Measurements from ENCODE around the gene TMEM121.

TMEM121 gene

GRCh38 chr14:105519946-105520698 is 6.3 kb upstream of the TMEM121 start:
- no peaks in the 10 kb centered on the region for H3K4me1 ChIP-seq
- intact Hi-C loops (cut with DNase I; ENCODE audit: low total_unique reads) = no loop called here
- no peak overlapping the region for H3K4me3 ChIP-seq
- no peak overlapping the region for H3K27ac ChIP-seq
- TF ChIP-seq, protein P1, sequence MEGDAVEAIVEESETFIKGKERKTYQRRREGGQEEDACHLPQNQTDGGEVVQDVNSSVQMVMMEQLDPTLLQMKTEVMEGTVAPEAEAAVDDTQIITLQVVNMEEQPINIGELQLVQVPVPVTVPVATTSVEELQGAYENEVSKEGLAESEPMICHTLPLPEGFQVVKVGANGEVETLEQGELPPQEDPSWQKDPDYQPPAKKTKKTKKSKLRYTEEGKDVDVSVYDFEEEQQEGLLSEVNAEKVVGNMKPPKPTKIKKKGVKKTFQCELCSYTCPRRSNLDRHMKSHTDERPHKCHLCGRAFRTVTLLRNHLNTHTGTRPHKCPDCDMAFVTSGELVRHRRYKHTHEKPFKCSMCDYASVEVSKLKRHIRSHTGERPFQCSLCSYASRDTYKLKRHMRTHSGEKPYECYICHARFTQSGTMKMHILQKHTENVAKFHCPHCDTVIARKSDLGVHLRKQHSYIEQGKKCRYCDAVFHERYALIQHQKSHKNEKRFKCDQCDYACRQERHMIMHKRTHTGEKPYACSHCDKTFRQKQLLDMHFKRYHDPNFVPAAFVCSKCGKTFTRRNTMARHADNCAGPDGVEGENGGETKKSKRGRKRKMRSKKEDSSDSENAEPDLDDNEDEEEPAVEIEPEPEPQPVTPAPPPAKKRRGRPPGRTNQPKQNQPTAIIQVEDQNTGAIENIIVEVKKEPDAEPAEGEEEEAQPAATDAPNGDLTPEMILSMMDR (IDR thresholded peaks at IDR 0.05) = no peak
- no peak for DNase-seq
- peaks cover 0 to 18% of the 10 kb centered on the region in 2 donors for H3K27me3 ChIP-seq
- no peaks in the 10 kb centered on the region for H3K36me3 ChIP-seq
- H3K9me3 ChIP-seq = no peaks in the 10 kb centered on the region

GRCh38 chr14:105525326-105525725 is 1.1 kb upstream of the TMEM121 start:
- Histone ChIP-seq H3K27ac (no peak overlapping the region), H3K36me3 (peaks cover 0 to 8% (median 4%) of the 10 kb centered on the region in 3 donors), H3K4me3 (no peak overlapping the region), H3K9me3 (no peaks in the 10 kb centered on the region), H3K4me1 (peaks cover 0 to 39% (median 33%) of the 10 kb centered on the region in 4 donors), H3K27me3 (peaks cover 0 to 39% of the 10 kb centered on the region in 2 donors)
- TF ChIP-seq, protein P1 (IDR thresholded peaks at IDR 0.05) = no peak
- no peak for DNase-seq
- intact Hi-C loops (cut with DNase I; ENCODE audit: low total_unique reads) = loop anchor here (5.0 kb wide), 2 partner anchors 33 to 78 kb away; partner anchors contain the start of gene TEDC1

DNA sequence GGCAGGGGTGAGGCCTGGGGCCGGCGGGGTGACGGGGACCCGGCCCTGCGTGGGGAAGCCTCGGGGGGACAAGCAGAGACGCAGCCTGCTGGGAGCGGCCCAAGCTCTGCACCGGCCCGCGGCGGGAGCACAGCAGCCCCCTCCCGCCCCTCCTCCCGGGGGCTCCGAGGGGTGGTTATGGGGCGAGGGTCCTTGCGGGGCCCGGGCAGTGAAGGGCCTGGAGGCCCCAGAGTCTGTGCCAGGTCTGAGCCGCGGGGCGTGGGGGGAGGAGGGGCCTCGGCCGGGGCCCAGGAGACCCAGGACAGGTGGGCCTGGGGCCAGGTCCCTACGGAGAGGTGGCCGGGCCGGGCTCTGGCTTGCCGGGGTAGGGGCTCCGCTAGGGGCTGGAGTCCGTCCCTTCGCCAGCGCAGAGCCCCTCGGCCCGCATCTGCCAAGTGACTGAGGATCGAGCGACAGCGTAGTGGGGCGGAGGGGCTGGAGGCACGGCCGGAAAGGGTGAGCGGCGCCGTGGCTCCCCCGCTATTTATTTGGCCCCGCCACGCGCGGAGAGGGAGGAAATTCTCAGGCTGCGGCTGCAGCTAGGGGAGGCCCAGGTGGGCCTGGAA is 495 bp downstream of the TMEM121 start:
- Histone ChIP-seq H3K4me1 (peaks cover 0 to 39% (median 33%) of the 10 kb centered on the region in 4 donors), H3K27ac (peak overlapping the region; percentile 26 to 37), H3K27me3 (peaks cover 0 to 48% of the 10 kb centered on the region in 2 donors), H3K36me3 (peaks cover 0 to 8% (median 4%) of the 10 kb centered on the region in 3 donors), H3K4me3 (peak overlapping the region; percentile 54 to 67), H3K9me3 (no peaks in the 10 kb centered on the region)
- intact Hi-C loops (cut with DNase I; ENCODE audit: low total_unique reads) = loop anchor here (5.0 kb wide), 2 partner anchors 35 to 80 kb away; partner anchors contain the start of gene TEDC1
- TF ChIP-seq, protein P1 (IDR thresholded peaks at IDR 0.05) = no peak
- DNase-seq = peak in 1 of 2 donors; percentile 65

- H3K27ac ChIP-seq = peak overlapping the region; percentile 26 to 37
Observed at GRCh38 chr14:105527381-105527825, 1.0 kb downstream of the TMEM121 start.

More at GRCh38 chr14:105527381-105527825, 1.0 kb downstream of the TMEM121 start:
- TF ChIP-seq, protein P1 (IDR thresholded peaks at IDR 0.05) = no peak
- DNase-seq = peak in 1 of 2 donors; percentile 64
- H3K4me1 ChIP-seq = peaks cover 0 to 39% (median 33%) of the 10 kb centered on the region in 4 donors
- peaks cover 0 to 8% (median 4%) of the 10 kb centered on the region in 3 donors for H3K36me3 ChIP-seq
- peak overlapping the region; percentile 54 to 67 for H3K4me3 ChIP-seq
- H3K9me3 ChIP-seq = no peaks in the 10 kb centered on the region
- peaks cover 0 to 46% of the 10 kb centered on the region in 2 donors for H3K27me3 ChIP-seq
- intact Hi-C loops (cut with DNase I; ENCODE audit: low total_unique reads) = loop anchor here (5.0 kb wide), 2 partner anchors 35 to 80 kb away; partner anchors contain the start of gene TEDC1

All from tibial artery (tissue), 4 donors.